PC-3 (cell line): Measurements from ENCODE around the gene RASA2. TPM values are rescaled to one million over a fixed set of nuclear protein-coding genes. Genes with fewer than 3 reads are reported as not detected.

ENCODE experiments used
- ATAC-seq: fragments of 200-7000 bp; cut with Tn5 transposase; 2 replicates; pipeline ENCODE4 v1.9.1; 2020; ENCODE audit warnings: mild to moderate bottlenecking, moderate library complexity
- BruUV-seq: library from RNA; stranded (reverse); fragments of 400-500 nt; replicated peaks from 2 replicates; lab custom pipeline; 2021; lab: Mats Ljungman, UMichigan
- CTCF ChIA-PET: fragments of 300-600 bp; sonication (Branson Sonifier 250); formaldehyde crosslinking; loops from one replicate; lab custom pipeline; 2022; ENCODE audit warnings: antibody characterized with exemption; lab: Charles Lee
- POLR2A ChIA-PET: fragments of 300-600 bp; sonication (Branson Sonifier 250); formaldehyde crosslinking; loops from one replicate; lab custom pipeline; 2022; ENCODE audit warnings: antibody characterized with exemption; ENCODE audit not compliant: unreplicated experiment; lab: Charles Lee
- DNase-seq: peaks from one replicate; pipeline ENCODE4 v3.0.0-alpha.2; 2015
- H2AFZ ChIP-seq: fragments of 300-600 bp; sonication (generic); 2 replicates; pipeline ENCODE4 v1.6.0; 2016; ENCODE audit warnings: antibody characterized with exemption, low read length
- H3F3A ChIP-seq: fragments of 300-600 bp; sonication (generic); one replicate; pipeline ENCODE4 v1.6.0; 2017; ENCODE audit warnings: antibody characterized with exemption, low read length, control low read depth, mild to moderate bottlenecking; ENCODE audit not compliant: unreplicated experiment
- H3K27ac ChIP-seq: fragments of 300-600 bp; sonication (generic); 2 replicates; pipeline ENCODE4 v1.5.1; 2016; ENCODE audit warnings: mild to moderate bottlenecking, low read length
- H3K27me3 ChIP-seq: fragments of 300-600 bp; sonication (generic); 2 replicates; pipeline ENCODE4 v1.6.1; 2016; ENCODE audit warnings: low read length, mixed read lengths
- H3K36me3 ChIP-seq: fragments of 300-600 bp; sonication (generic); 2 replicates; pipeline ENCODE4 v1.6.1; 2016; ENCODE audit warnings: low read depth, mixed run types, low read length, mixed read lengths
- H3K4me1 ChIP-seq: fragments of 300-600 bp; sonication (generic); 2 replicates; pipeline ENCODE4 v1.5.1; 2016; ENCODE audit warnings: low read length; ENCODE audit not compliant: insufficient read depth
- H3K4me2 ChIP-seq: fragments of 300-600 bp; sonication (generic); 2 replicates; pipeline ENCODE4 v1.6.0; 2016; ENCODE audit warnings: low read length
- H3K4me3 ChIP-seq: fragments of 300-600 bp; sonication (generic); 2 replicates; pipeline ENCODE4 v1.5.1; 2016; ENCODE audit warnings: mild to moderate bottlenecking, low read length, mixed read lengths
- H3K79me2 ChIP-seq: fragments of 300-600 bp; sonication (generic); 2 replicates; pipeline ENCODE4 v1.6.1; 2017; ENCODE audit warnings: low read length, mixed read lengths
- H3K9ac ChIP-seq: fragments of 300-600 bp; sonication (generic); 2 replicates; pipeline ENCODE4 v1.6.0; 2016; ENCODE audit warnings: mild to moderate bottlenecking, low read length
- H3K9me2 ChIP-seq: fragments of 300-600 bp; sonication (generic); replicated peaks from 2 replicates; pipeline ENCODE4 v1.6.1; 2016; ENCODE audit warnings: mixed run types, low read length, mixed read lengths
- H3K9me3 ChIP-seq: fragments of 300-600 bp; sonication (generic); 2 replicates; pipeline ENCODE4 v1.6.1; 2016; ENCODE audit warnings: low read length, mixed read lengths
- H4K20me1 ChIP-seq: fragments of 300-600 bp; sonication (generic); 2 replicates; pipeline ENCODE4 v1.6.1; 2016; ENCODE audit warnings: low read length, mixed read lengths
- CTCF ChIP-seq: fragments of 300-600 bp; sonication (generic); conservative IDR thresholded peaks from 2 replicates; pipeline ENCODE4 v1.5.1; 2017; ENCODE audit warnings: antibody characterized with exemption, low read depth, mild to moderate bottlenecking, low read length
- EZH2 ChIP-seq: fragments of 300-600 bp; sonication (generic); IDR thresholded peaks from one replicate; pipeline ENCODE4 v1.6.1; 2017; ENCODE audit warnings: antibody characterized with exemption, mild to moderate bottlenecking, low read length; ENCODE audit not compliant: unreplicated experiment
- EZH2phosphoT487 ChIP-seq: fragments of 300-600 bp; sonication (generic); IDR thresholded peaks from 2 replicates; pipeline ENCODE4 v1.6.1; 2018; ENCODE audit warnings: mild to moderate bottlenecking, antibody characterized with exemption, low read length, borderline replicate concordance
- intact Hi-C: fragments of 100-400 bp; cut with micrococcal nuclease; formaldehyde crosslinking; loops from 2 replicates; pipeline ENCODE4 v1.9.0; 2023
- total RNA-seq: library from RNA; depleted of rRNA; stranded (reverse); fragments of >200 nt; gene quantifications from 2 replicates; pipeline ENCODE4 v1.2.3, GENCODE V29; 2014

The RASA2 gene
- total RNA-seq, 1 experiment from 2014 or later: 3.7 TPM

GRCh38 chr3:141442446-141442845 lies 44.4 kb upstream of the RASA2 start:
- H3K9me3 ChIP-seq: no peaks in the 10 kb centered on the region
- H3K4me2 ChIP-seq: no peak overlapping the region
- H3F3A ChIP-seq: no peaks in the 10 kb centered on the region
- intact Hi-C loops: loop anchor here (5.0 kb wide), 1 partner anchor 35 kb away; no protein-coding TSS in a partner anchor
- H3K4me1 ChIP-seq: no peaks in the 10 kb centered on the region; the same call in 1 of the 2 replicates
- H4K20me1 ChIP-seq: no peaks in the 10 kb centered on the region
- H3K79me2 ChIP-seq: no peaks in the 10 kb centered on the region
- peaks cover 12% of the 10 kb centered on the region for H3K36me3 ChIP-seq
- no peak for TF ChIP-seq EZH2
- no peak for TF ChIP-seq EZH2phosphoT487
- no peak for TF ChIP-seq CTCF
- DNase-seq: no peak
- no peak overlapping the region for H2AFZ ChIP-seq
- H3K4me3 ChIP-seq: no peak overlapping the region
- no peak overlapping the region for H3K27ac ChIP-seq
- POLR2A ChIA-PET: no interaction called here
- no peaks in the 10 kb centered on the region for H3K9me2 ChIP-seq
- H3K9ac ChIP-seq: no peak overlapping the region
- H3K27me3 ChIP-seq: no peaks in the 10 kb centered on the region
- no peak for ATAC-seq
- CTCF ChIA-PET: interaction anchor here (2.3 kb wide), 1 partner anchor 82 kb away, joined by 8 read pairs; no protein-coding TSS in a partner anchor
- BruUV-seq: no TSS peak

GRCh38 chr3:141442914-141443313 lies 43.9 kb upstream of the RASA2 start:
- intact Hi-C loops: loop anchor here (5.0 kb wide), 1 partner anchor 36 kb away; no protein-coding TSS in a partner anchor
- H3K36me3 ChIP-seq: peaks cover 12% of the 10 kb centered on the region
- ATAC-seq: no peak

More at GRCh38 chr3:141442914-141443313, 43.9 kb upstream of the RASA2 start:
- TF ChIP-seq EZH2: no peak
- TF ChIP-seq EZH2phosphoT487: no peak
- no peak for TF ChIP-seq CTCF
- H3K9ac ChIP-seq: no peak overlapping the region
- H3K4me3 ChIP-seq: no peak overlapping the region
- CTCF ChIA-PET: no interaction called here
- DNase-seq: no peak
- no peak overlapping the region for H3K27ac ChIP-seq
- H3K4me2 ChIP-seq: no peak overlapping the region
- H3F3A ChIP-seq: no peaks in the 10 kb centered on the region
- H3K27me3 ChIP-seq: no peaks in the 10 kb centered on the region
- no peaks in the 10 kb centered on the region for H4K20me1 ChIP-seq
- no peaks in the 10 kb centered on the region; the same call in 1 of the 2 replicates for H3K4me1 ChIP-seq
- no peaks in the 10 kb centered on the region for H3K9me3 ChIP-seq
- POLR2A ChIA-PET: no interaction called here
- H2AFZ ChIP-seq: no peak overlapping the region
- BruUV-seq: no TSS peak
- H3K9me2 ChIP-seq: no peaks in the 10 kb centered on the region
- no peaks in the 10 kb centered on the region for H3K79me2 ChIP-seq
